AG10803 (cell line): Measurements from ENCODE around the gene LAMA3.
A peak's percentile ranks its signal among the peaks of the same experiment; 100 is the strongest.

Source experiments
- DNase-seq: peaks from one replicate; pipeline ENCODE4 v3.0.0; 2010; ENCODE audit warnings: low read depth
- H3K4me3 ChIP-seq: 2 replicates; pipeline ENCODE4 v1.5.1; 2011; ENCODE audit warnings: mild to moderate bottlenecking, low read length, control low read depth
- CTCF ChIP-seq: conservative IDR thresholded peaks from 2 replicates; pipeline ENCODE4 v1.5.1; 2011; ENCODE audit warnings: mild to moderate bottlenecking, low read length, control low read depth, inconsistent platforms

Gene LAMA3

GRCh38 chr18:23906658-23907057, 217.4 kb downstream of the LAMA3 start:
- no peak for DNase-seq
- no peak for TF ChIP-seq CTCF
- H3K4me3 ChIP-seq, result no peak overlapping the region

GRCh38 chr18:23908827-23909226, 219.6 kb downstream of the LAMA3 start:
- no peak for TF ChIP-seq CTCF
- DNase-seq, result no peak
- H3K4me3 ChIP-seq, result no peak overlapping the region

- no peak for TF ChIP-seq CTCF
- no peak for DNase-seq
These were observed 220.8 kb downstream of the LAMA3 start for GRCh38 chr18:23910032-23910431.

GRCh38 chr18:23912356-23912755, 223.1 kb downstream of the LAMA3 start:
- no peak for DNase-seq
- TF ChIP-seq CTCF, result no peak

More at GRCh38 chr18:23910032-23910431, 220.8 kb downstream of the LAMA3 start:
- H3K4me3 ChIP-seq, result no peak overlapping the region

GRCh38 chr18:23916338-23916737, 227.1 kb downstream of the LAMA3 start:
- TF ChIP-seq CTCF, result no peak
- no peak for DNase-seq
- no peak overlapping the region for H3K4me3 ChIP-seq

More at GRCh38 chr18:23912356-23912755, 223.1 kb downstream of the LAMA3 start:
- no peak overlapping the region for H3K4me3 ChIP-seq

- peak; percentile 94 for TF ChIP-seq CTCF
- DNase-seq, result peak; percentile 40
- H3K4me3 ChIP-seq, result no peak overlapping the region
These were observed 229.3 kb downstream of the LAMA3 start for GRCh38 chr18:23918395-23919032.

GRCh38 chr18:23920054-23920453, 230.8 kb downstream of the LAMA3 start:
- no peak for TF ChIP-seq CTCF
- H3K4me3 ChIP-seq, result no peak overlapping the region
- DNase-seq, result no peak
